Vagina (tissue), 2 donors: ENCODE results near the gene RNF213. TPM values are rescaled to one million over a fixed set of nuclear protein-coding genes. Genes with fewer than 3 reads are reported as not detected.

Experiments
- DNase-seq, 2 donors: peaks; one replicate each; pipeline ENCODE4 v3.0.0-alpha.2; 2017; ENCODE audit errors: extremely low spot score in 2 of 2
- H3K27ac ChIP-seq: fragments of 200-600 bp; sonication (generic); one replicate; pipeline ENCODE4 v1.5.1; 2019
- H3K27me3 ChIP-seq: fragments of 200-600 bp; sonication (generic); one replicate; pipeline ENCODE4 v1.5.1; 2019
- H3K36me3 ChIP-seq, 2 donors: fragments of 200-600 bp; sonication (generic); one replicate each; pipeline ENCODE4 v1.5.1; 2017 to 2019
- H3K4me1 ChIP-seq: fragments of 200-600 bp; sonication (generic); one replicate; pipeline ENCODE4 v1.5.1; 2019
- H3K4me3 ChIP-seq, 2 donors: fragments of 200-600 bp; sonication (generic); 1 replicate in 1 of 2; 2 replicates in 1 of 2; pipeline ENCODE4 v1.5.1; 2016 to 2019
- H3K9me3 ChIP-seq: fragments of 200-600 bp; sonication (generic); one replicate; pipeline ENCODE4 v1.5.1; 2019
- CTCF ChIP-seq, 3 experiments: fragments of 450-650 bp in 2 of 3; fragments of 200-600 bp in 1 of 3; sonication (generic) in 1 of 3; IDR thresholded peaks; one replicate each; pipeline ENCODE4 v1.5.1; 2017 to 2019; ENCODE audit warnings: antibody characterized with exemption in 3 of 3, mild to moderate bottlenecking in 2 of 3, moderate library complexity in 2 of 3
- POLR2A ChIP-seq, 2 donors: fragments of 450-650 bp; IDR thresholded peaks; one replicate each; pipeline ENCODE4 v1.6.1; 2017; ENCODE audit warnings: antibody characterized with exemption in 2 of 2, mild to moderate bottlenecking in 2 of 2, moderate library complexity in 2 of 2
- POLR2AphosphoS5 ChIP-seq, 2 donors: sonication (generic); formaldehyde crosslinking; IDR thresholded peaks; one replicate each; pipeline ENCODE4 v1.9.0; 2017; ENCODE audit warnings: antibody characterized with exemption in 2 of 2, mild to moderate bottlenecking in 2 of 2, low read depth in 1 of 2; ENCODE audit not compliant: insufficient read depth in 1 of 2
- intact Hi-C: fragments of 100-400 bp; cut with DNase I; formaldehyde crosslinking; loops from one replicate; pipeline ENCODE4 v1.15.1; 2023
- total RNA-seq: library from RNA; depleted of rRNA; stranded (reverse); fragments of >200 nt; gene quantifications from one replicate; pipeline ENCODE4 v1.2.3, GENCODE V29; 2016

RNF213 gene
- total RNA-seq, 1 donor from 2014 or later, result 144 TPM

- Histone ChIP-seq H3K9me3 (no peaks in the 10 kb centered on the region), H3K4me1 (no peaks in the 10 kb centered on the region), H3K36me3 (no peaks in the 10 kb centered on the region), H3K27me3 (no peaks in the 10 kb centered on the region), H3K4me3 (no peak overlapping the region), H3K27ac (no peak overlapping the region)
- DNase-seq, result no peak
- TF ChIP-seq POLR2AphosphoS5 (IDR thresholded peaks at IDR 0.05; ENCODE audit: insufficient read depth in 1 of 2, low read depth in 1 of 2) (no peak), POLR2A (IDR thresholded peaks at IDR 0.05) (no peak), CTCF (IDR thresholded peaks at IDR 0.05) (no peak)
- intact Hi-C loops, result loop anchor here (10.0 kb wide), 1 partner anchor 661 kb away; no protein-coding TSS in a partner anchor
Measured at GRCh38 chr17:80443498-80443897, 182.8 kb downstream of the RNF213 start.

- intact Hi-C loops, result loop anchor here (10.0 kb wide), 1 partner anchor 661 kb away; no protein-coding TSS in a partner anchor
- no peak for TF ChIP-seq POLR2A (IDR thresholded peaks at IDR 0.05)
- TF ChIP-seq POLR2AphosphoS5 (IDR thresholded peaks at IDR 0.05; ENCODE audit: insufficient read depth in 1 of 2, low read depth in 1 of 2), result no peak
- TF ChIP-seq CTCF (IDR thresholded peaks at IDR 0.05), result no peak
- Histone ChIP-seq H3K4me1 (no peaks in the 10 kb centered on the region), H3K27ac (no peak overlapping the region), H3K4me3 (no peak overlapping the region), H3K36me3 (no peaks in the 10 kb centered on the region), H3K27me3 (no peaks in the 10 kb centered on the region), H3K9me3 (no peaks in the 10 kb centered on the region)
- DNase-seq, result no peak
Measured at GRCh38 chr17:80443916-80444643, 183.4 kb downstream of the RNF213 start.

- Histone ChIP-seq H3K36me3 (no peaks in the 10 kb centered on the region), H3K27me3 (no peaks in the 10 kb centered on the region), H3K4me1 (no peaks in the 10 kb centered on the region), H3K4me3 (no peak overlapping the region), H3K27ac (no peak overlapping the region), H3K9me3 (no peaks in the 10 kb centered on the region)
- no peak for DNase-seq
- intact Hi-C loops, result loop anchor here (10.0 kb wide), 1 partner anchor 660 kb away; no protein-coding TSS in a partner anchor
- TF ChIP-seq POLR2A (IDR thresholded peaks at IDR 0.05) (no peak), POLR2AphosphoS5 (IDR thresholded peaks at IDR 0.05; ENCODE audit: insufficient read depth in 1 of 2, low read depth in 1 of 2) (no peak), CTCF (IDR thresholded peaks at IDR 0.05) (no peak)
Measured at GRCh38 chr17:80444644-80444979, 184.0 kb downstream of the RNF213 start.

- Histone ChIP-seq H3K4me3 (no peak overlapping the region), H3K4me1 (no peaks in the 10 kb centered on the region), H3K27ac (no peak overlapping the region), H3K27me3 (no peaks in the 10 kb centered on the region), H3K36me3 (no peaks in the 10 kb centered on the region), H3K9me3 (no peaks in the 10 kb centered on the region)
- DNase-seq, result no peak
- TF ChIP-seq POLR2AphosphoS5 (IDR thresholded peaks at IDR 0.05; ENCODE audit: insufficient read depth in 1 of 2, low read depth in 1 of 2) (no peak), CTCF (IDR thresholded peaks at IDR 0.05) (no peak), POLR2A (IDR thresholded peaks at IDR 0.05) (no peak)
- intact Hi-C loops, result loop anchor here (10.0 kb wide), 1 partner anchor 660 kb away; no protein-coding TSS in a partner anchor
Measured at GRCh38 chr17:80445007-80445725, 184.5 kb downstream of the RNF213 start.

GRCh38 chr17:80445726-80446110 is 185.1 kb downstream of the RNF213 start:
- no peaks in the 10 kb centered on the region for H3K4me1 ChIP-seq
- H3K27me3 ChIP-seq, result no peaks in the 10 kb centered on the region
- H3K36me3 ChIP-seq, result no peaks in the 10 kb centered on the region
- DNase-seq, result no peak
- no peaks in the 10 kb centered on the region for H3K9me3 ChIP-seq
- intact Hi-C loops, result loop anchor here (10.0 kb wide), 1 partner anchor 659 kb away; no protein-coding TSS in a partner anchor
- no peak for TF ChIP-seq POLR2AphosphoS5 (IDR thresholded peaks at IDR 0.05; ENCODE audit: insufficient read depth in 1 of 2, low read depth in 1 of 2)
- no peak for TF ChIP-seq POLR2A (IDR thresholded peaks at IDR 0.05)
- H3K27ac ChIP-seq, result no peak overlapping the region
- H3K4me3 ChIP-seq, result no peak overlapping the region
